GM21723 (cell line): ENCODE results near the gene LFNG.

Source experiments
- ATAC-seq: cut with Tn5 transposase; IDR thresholded peaks from one replicate; pipeline ENCODE4 v1.9.1; 2021; ENCODE audit warnings: mild to moderate bottlenecking, moderate library complexity; ENCODE audit not compliant: unreplicated experiment

LFNG gene

GRCh38 chr7:2568521-2569223, 49.1 kb downstream of the LFNG start:
- ATAC-seq: no peak

GRCh38 chr7:2569421-2569820, 49.8 kb downstream of the LFNG start:
- no peak for ATAC-seq

- no peak for ATAC-seq
Measured at GRCh38 chr7:2570021-2570420, 50.4 kb downstream of the LFNG start.

GRCh38 chr7:2571409-2571808, 51.8 kb downstream of the LFNG start:
- ATAC-seq: no peak

DNA sequence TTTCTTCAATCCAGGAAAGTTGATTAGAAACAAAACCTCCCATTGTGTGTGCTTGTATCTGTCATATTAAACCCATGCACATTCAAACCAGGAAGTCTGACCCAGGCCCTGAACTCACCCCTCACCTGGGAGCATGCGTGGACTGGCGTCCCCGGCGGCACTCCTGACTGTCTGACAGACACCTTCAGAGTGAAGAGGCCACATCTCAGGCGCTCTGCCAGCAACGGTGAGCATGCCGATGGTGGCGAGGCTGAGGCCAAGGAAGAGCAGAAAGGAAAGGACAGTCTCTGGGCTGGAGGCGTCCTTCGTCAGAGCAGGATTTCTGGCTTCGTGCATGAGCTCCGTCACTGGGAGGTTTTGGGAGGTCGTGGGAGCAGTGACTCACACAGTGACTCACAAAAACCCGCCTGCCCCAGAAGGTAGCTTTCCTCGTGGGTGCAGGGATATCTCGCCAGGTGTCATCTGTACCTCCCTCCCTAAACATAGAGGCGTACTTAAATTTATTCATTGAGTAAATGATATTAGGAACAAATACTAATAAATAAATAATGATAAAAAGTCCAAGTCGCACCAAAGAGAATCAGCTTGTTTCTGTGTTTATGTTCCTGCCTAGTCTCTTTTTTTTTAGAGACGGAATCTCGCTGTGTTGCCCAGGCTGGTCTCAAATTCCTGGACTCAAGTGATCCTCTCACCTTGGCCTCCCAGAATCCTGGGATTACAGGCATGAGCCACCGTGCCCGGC, 52.7 kb downstream of the LFNG start:
- no peak for ATAC-seq

DNA sequence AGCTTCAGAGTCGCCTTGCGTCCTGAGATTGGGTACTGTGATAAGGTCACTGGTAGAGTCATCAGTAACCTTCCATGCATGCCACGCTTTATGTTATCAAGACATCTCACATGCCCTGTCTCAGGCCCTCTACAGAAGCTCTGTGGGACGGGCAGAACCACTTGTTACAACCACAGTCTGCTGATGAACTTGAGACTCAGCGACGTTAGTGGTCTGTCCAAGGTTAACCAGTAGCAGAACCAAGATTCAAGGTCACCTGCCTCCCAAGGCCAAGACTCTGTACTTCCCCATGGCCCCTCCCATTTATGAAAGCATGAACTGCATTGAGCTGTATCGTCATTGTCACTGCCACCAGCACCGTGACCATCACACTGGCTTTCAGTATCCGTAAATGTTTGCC, 54.2 kb downstream of the LFNG start:
- ATAC-seq: no peak

- ATAC-seq: no peak
Measured at GRCh38 chr7:2575046-2575732, 55.6 kb downstream of the LFNG start.

DNA sequence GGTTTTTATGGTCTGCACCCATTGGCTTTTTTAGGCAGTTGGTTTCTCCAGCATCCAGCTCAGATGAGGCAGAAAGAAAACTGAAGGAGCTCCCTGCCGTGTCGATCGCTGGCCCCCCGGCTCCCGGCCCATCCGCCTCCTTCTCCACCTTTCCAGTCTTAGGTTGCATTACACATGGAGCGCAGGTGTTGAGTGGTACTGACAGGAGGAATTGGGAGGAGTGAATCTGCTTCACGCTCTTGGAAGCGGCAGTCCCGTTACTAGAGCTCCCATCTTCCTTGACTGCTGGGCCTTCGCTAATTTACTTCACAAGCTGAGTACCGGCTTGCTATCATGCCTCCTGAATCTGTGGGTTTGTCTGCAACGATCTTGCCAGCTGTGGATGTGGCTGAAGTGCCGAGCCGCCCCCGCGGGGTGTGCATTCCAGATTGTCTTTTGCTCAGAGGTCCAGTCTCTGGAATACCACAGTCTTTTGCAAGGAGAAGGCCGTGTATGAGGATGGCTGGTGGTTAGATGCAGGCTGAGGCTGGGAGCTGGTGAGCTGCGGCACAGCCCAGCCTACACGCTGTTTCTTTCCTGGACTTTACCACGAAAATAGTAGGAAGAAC, 56.3 kb downstream of the LFNG start:
- ATAC-seq: no peak

DNA sequence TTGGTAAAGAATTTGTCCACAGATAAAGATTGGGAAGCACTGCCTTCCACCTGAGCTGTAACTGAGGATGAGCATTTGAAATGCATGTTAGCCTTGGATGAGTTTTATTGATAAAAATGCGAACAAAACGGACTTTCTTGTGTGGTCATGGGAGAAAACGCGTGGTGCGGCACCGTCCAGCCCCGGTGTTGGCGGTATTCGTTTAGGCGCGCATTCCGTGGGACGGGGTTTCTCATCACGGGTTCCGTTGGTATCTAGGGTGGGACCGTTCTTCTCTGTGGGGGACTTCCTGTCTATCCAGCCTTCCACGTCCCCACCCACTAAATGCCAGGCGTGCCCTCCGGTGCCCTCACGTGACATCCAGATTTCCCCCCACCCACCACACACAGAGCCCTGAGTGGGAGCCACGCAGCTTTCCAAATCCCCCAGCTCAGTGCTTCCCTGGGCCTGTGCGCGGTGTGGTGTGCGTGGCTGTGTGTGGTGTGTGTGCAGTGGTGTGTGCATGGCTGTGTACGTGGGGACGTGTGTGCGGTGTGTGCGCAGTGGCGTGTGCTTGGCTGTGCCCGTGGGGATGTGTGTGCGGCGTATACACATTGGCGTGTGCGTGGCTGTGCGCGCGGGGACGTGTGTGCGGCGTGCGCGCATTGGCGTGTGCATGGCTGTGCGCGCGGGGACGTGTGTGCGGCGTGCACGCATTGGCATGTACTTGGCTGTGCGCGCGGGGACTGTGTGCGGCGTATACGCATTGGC, 57.3 kb downstream of the LFNG start:
- ATAC-seq: no peak
